ENCODE data around the gene CLIP3.

The CLIP3 gene

DNA sequence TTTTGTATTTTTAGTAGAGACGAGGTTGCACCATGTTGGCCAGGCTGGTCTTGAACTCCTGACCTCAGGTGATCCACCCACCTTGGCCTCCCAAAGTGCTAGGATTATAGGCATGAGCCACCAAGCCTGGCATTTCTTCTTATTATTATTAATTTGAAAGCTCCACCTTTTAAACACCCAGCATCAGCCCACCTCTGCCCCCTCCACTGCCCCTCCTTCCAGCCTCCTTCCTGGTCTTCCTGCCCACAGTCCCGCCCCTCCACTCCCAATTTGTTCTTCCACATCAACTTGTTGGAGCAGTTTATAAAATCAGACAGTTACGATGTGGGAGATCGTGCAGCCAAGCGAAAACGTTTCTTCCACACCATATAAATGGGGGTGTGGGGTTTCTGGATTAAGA is 7.8 kb upstream of the CLIP3 start:
- ChIA-PET CTCF (interaction anchor here (0.9 kb wide), 1 partner anchor 18 kb away, joined by 4 read pairs; no protein-coding TSS in a partner anchor), POLR2A (no interaction called here)
- no peak for DNase-seq (ENCODE audit: low read depth, low spot score)
- no peak overlapping the region for H3K4me3 ChIP-seq (ENCODE audit: low read depth, low read length)
- TF ChIP-seq, protein P1, sequence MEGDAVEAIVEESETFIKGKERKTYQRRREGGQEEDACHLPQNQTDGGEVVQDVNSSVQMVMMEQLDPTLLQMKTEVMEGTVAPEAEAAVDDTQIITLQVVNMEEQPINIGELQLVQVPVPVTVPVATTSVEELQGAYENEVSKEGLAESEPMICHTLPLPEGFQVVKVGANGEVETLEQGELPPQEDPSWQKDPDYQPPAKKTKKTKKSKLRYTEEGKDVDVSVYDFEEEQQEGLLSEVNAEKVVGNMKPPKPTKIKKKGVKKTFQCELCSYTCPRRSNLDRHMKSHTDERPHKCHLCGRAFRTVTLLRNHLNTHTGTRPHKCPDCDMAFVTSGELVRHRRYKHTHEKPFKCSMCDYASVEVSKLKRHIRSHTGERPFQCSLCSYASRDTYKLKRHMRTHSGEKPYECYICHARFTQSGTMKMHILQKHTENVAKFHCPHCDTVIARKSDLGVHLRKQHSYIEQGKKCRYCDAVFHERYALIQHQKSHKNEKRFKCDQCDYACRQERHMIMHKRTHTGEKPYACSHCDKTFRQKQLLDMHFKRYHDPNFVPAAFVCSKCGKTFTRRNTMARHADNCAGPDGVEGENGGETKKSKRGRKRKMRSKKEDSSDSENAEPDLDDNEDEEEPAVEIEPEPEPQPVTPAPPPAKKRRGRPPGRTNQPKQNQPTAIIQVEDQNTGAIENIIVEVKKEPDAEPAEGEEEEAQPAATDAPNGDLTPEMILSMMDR (IDR thresholded peaks at IDR 0.05; ENCODE audit: insufficient read depth, low read length, missing control alignments), result no peak

DNA sequence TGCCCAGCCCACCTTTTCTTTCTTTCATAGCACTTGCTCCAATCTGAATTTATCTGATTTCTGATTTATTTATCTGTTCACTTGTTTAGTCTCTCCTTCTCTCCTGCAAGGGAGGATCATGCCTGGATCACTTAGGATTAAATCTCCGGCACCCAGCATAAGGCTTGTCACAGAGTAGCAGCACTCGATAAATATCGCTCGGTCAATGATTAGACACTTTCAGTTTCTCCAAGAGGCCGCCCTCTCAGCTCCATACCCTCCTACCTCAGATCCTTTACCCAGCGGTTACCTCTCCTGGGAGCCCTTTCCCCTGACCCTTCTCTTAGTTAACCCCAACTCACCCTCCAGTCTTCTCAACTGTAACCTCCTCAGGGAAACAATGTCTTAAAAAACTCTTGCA is 1.4 kb downstream of the CLIP3 start:
- DNase-seq (ENCODE audit: low read depth, low spot score), result no peak
- ChIA-PET POLR2A (no interaction called here), CTCF (interaction anchor here (1.7 to 2.7 kb wide), 2 partner anchors 11 to 22 kb away, joined by 4 to 7 read pairs; no protein-coding TSS in a partner anchor)
- TF ChIP-seq, protein P1 (IDR thresholded peaks at IDR 0.05; ENCODE audit: insufficient read depth, low read length, missing control alignments), result no peak
- H3K4me3 ChIP-seq (ENCODE audit: low read depth, low read length), result no peak overlapping the region; the same call in 1 of the 2 replicates

DNA sequence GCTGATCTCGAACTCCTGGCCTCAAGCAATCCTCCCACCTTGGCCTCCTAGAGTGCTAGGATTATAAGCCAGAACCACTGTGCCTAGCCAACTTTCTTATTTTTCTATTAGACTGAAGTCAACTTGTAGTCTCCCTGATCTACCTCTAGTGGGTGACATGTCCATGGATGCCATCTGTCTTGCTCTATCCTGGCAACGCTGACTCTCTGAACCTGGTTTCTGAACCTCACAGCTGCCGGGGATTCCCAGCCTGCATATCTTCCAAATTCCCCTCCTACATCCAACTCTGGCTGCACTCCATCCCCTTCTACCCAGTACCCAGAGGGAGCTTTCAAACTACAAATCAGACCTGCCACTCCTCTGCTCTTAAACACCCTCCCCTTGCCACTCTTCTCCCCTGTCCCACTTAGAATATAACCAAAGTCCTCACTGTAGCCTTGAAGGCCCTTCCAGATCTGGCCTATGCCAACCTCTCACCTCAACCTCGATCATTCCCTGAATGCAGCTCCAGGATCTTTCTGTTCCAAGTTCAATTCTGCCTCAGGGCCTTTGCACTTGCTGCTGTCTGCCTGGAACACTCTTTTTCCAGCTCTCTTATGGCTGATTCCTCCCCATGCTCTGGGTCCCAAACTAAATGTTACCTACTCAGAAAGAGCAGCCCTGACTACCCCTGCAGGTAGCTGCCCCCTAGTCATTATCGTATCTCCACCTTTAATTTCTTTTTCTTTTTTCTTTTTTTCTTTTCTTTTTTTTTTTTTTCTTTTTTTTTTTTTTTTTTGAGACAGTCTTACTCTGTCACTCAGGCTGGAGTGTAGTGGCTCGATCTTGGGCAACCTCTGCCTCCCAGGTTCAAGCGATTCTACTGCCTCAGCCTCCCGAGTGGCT is 2.2 kb downstream of the CLIP3 start:
- CTCF ChIA-PET, result interaction anchor here (1.7 to 2.7 kb wide), 2 partner anchors 10 to 23 kb away, joined by 4 to 7 read pairs; no protein-coding TSS in a partner anchor
- POLR2A ChIA-PET, result interaction anchor here (0.6 kb wide), 1 partner anchor 107 kb away, joined by 3 read pairs; no protein-coding TSS in a partner anchor
- DNase-seq (ENCODE audit: low read depth, low spot score), result no peak
- no peak overlapping the region for H3K4me3 ChIP-seq (ENCODE audit: low read depth, low read length)
- TF ChIP-seq, protein P1 (IDR thresholded peaks at IDR 0.05; ENCODE audit: insufficient read depth, low read length, missing control alignments), result peak; percentile 4

DNA sequence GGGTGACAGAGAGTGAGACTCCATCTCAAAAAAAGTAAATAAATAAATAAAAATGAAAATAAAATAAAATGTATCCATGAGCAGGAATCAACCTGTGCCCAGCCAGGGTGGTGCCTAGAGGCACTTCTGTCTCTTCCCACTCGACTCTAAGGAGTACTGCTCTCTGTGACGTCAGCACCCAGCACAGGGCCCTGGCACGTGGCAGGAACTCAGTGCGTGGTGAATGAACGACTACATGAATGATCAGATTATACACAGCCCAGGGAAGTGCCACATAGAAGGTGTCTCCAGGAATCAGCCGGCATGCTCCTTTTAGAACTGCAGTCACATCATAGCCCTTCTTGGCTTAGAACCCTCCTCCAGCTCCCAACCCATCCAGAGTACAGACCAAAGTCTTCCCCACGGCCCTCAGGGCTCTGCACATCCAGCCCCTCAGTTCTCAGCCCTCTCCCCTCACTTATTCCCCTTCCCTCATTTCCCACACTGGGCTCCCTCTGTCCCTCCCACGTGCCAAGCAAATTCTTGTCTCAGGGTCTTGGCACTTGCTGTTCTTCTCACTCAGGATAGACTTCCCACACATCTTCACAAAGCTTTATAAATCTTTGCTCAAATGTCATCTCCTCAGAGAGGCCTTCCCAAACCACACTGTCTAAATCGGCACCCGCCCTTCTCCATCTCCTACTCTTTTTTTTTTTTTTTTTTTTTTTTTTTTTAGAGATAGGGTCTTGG is 4.2 kb downstream of the CLIP3 start:
- DNase-seq (ENCODE audit: low read depth, low spot score), result no peak
- POLR2A ChIA-PET, result interaction anchor here (0.6 kb wide), 1 partner anchor 28 kb away, joined by 3 read pairs; no protein-coding TSS in a partner anchor
- CTCF ChIA-PET, result interaction anchor here (1.0 to 1.4 kb wide), 2 partner anchors 14 to 19 kb away, joined by 4 to 6 read pairs; partner anchors contain the start of gene ALKBH6
- no peak overlapping the region for H3K4me3 ChIP-seq (ENCODE audit: low read depth, low read length)
- TF ChIP-seq, protein P1 (IDR thresholded peaks at IDR 0.05; ENCODE audit: insufficient read depth, low read length, missing control alignments), result no peak

DNA sequence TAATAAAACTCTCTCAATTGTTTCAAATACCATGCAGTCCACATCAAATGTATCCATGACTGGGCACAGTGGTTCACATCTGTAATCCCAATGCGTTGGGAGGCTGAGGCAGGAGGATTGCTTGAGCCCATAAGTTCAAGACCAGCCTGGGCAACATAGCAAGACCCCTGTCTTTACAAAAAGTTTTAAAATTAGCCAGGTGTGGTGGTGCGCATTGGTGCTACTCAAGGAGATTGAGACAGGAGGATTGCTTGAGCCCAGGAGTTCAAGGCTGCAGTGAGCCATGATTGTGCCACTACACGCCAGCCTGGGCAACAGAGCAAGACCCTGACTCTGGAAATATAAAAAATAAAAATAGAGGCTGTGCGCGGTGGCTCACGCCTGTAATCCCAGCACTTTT is 5.0 kb downstream of the CLIP3 start:
- DNase-seq (ENCODE audit: low read depth, low spot score), result no peak
- ChIA-PET CTCF (interaction anchor here (1.0 kb wide), 1 partner anchor 20 kb away, joined by 4 read pairs; no protein-coding TSS in a partner anchor), POLR2A (no interaction called here)
- no peak overlapping the region for H3K4me3 ChIP-seq (ENCODE audit: low read depth, low read length)
- TF ChIP-seq, protein P1 (IDR thresholded peaks at IDR 0.05; ENCODE audit: insufficient read depth, low read length, missing control alignments), result no peak
